ENCODE measurements around the gene CSMD2.

The CSMD2 gene

GRCh38 chr1:33762109-33762830, 402.8 kb downstream of the CSMD2 start:
- no peak for DNase-seq (ENCODE audit: low read depth, low spot score)

DNA sequence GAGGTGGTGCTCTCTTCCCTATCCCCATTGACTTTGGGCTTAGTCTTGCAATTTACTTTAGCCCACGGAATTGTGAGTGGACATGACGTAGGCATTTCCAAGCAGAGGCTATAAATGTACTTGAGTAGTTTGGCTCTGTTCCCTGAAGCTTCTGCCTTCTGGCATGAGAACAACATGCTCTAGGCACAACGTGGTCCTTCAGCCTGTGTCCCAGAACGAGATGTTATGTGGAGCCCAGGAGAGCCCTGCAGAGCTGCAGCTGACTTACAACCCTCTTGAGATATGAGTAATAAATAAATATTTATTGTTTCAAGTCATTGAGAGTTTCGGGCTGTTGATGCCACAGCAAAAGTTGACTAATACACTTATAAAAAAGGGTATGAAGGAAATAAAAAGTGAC, 406.3 kb downstream of the CSMD2 start:
- DNase-seq (ENCODE audit: low read depth, low spot score) = no peak

GRCh38 chr1:33753087-33753856, 411.8 kb downstream of the CSMD2 start:
- no peak for DNase-seq (ENCODE audit: low read depth, low spot score)

DNA sequence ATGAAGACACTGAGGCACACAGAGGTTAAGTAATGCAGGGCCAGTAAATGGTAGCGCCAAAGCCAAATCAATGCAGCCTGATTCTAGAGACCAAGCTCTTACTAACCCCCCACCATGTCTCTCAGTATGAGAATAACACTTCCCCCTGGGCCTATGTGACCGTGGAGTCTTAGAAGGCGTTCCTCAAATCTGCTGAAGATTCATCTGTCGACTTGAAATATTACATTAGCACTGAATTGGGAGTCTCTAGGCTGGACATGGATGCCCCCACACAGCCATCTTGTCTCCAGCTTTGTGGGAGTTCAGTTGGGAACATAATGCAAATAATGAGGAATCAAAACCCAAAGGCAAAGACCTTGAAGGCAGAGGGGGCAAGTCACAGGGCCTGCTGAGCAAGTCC, 419.1 kb downstream of the CSMD2 start:
- no peak for DNase-seq (ENCODE audit: low read depth, low spot score)

GRCh38 chr1:33743221-33743998, 421.6 kb downstream of the CSMD2 start:
- DNase-seq (ENCODE audit: low read depth, low spot score) = no peak

DNA sequence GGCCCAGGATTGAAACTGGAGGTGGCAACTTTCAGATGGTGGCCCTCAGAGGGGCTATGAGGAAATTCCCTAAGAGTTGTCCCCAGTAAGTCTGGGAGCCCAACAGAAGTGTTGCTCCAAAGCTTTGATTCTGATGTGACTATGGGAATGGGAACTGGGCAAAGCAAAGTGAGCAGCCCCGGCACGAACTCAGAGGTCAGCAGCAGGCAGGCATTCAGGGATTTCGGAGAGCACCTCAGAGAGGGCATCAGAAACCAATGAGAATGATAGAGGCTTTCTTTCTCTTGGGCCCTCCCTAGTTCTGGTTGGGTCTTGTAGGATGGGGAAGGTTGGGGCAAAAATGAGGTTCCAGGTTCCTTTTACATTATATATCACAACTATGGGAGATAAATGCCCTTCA, 422.4 kb downstream of the CSMD2 start:
- no peak for DNase-seq (ENCODE audit: low read depth, low spot score)

DNA sequence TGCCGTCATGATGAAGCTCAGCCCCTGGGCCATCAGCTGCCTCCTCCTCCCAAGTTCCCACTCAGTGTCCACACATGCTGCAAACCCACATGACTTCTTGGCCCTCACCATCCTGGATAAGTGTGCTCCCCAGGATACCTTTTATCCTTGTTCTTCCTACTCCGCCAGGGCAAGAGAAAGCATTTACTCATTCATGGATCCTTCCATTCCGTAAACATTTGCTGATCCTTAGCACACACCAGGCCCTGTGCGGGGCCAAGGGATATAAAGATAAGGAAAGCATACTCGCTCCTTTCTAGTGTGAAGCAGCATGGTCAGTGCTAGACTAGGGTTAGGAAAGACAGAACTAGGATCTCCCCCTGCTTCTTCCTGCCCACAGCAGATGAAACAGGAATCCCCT, 423.3 kb downstream of the CSMD2 start:
- no peak for DNase-seq (ENCODE audit: low read depth, low spot score)

DNA sequence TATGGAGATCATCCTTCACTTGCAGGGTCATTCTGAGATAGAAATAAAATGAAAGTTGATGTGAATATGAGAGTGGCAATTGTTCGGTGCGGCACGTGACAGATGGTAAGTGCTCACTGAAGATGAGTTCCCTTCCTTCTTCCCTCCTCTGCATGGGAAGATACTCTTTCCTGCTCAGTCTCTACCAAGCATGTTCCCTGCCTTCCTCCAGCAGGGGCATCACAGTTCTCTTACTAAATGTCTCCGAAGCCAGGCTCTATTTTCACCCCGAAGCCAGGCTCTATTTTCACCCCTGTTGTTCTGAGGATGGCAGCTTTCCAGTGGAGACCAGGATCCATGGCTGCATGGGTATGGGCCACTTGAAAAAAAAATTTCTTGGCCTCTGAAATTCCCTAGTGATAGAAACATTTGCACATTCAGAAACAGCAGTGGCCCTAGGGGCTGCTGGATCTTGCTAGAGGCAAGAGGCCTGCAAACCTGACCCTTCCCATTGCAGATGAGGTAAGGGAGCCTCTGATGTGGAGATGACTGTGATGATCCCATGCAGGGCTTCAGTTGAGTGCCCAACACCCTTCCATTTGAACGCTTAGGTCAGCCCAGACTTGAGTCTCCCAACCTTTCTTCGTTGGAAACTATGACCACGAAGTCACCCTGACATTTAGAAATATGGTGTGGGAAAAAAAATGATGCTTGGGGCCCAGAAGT, 424.8 kb downstream of the CSMD2 start:
- DNase-seq (ENCODE audit: low read depth, low spot score) = no peak

- no peak for DNase-seq (ENCODE audit: low read depth, low spot score)
Measured at GRCh38 chr1:33738976-33739375, 426.1 kb downstream of the CSMD2 start.

GRCh38 chr1:33738536-33738935, 426.5 kb downstream of the CSMD2 start:
- DNase-seq (ENCODE audit: low read depth, low spot score) = no peak

DNA sequence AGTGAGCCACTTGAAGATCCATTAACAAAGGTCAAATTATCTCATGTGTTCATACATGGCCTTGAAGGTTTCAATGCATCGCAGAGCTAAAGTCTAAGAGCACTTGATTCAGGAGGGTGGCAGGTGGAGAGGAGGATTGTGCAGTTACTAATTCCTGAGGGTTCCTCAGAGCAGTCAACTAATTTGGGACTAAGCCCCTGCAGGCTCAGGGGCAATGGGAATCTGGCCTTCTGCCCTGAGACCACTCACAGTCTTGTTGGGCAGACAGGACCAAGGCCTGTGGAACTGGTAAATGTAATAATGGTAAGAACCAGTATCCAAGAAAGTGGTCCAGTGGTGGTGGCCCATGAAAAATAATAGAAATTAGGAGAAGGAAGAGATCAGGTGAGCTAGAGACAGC, 428.5 kb downstream of the CSMD2 start:
- no peak for DNase-seq (ENCODE audit: low read depth, low spot score)

GRCh38 chr1:33735624-33736023, 429.4 kb downstream of the CSMD2 start:
- no peak for DNase-seq (ENCODE audit: low read depth, low spot score)

DNA sequence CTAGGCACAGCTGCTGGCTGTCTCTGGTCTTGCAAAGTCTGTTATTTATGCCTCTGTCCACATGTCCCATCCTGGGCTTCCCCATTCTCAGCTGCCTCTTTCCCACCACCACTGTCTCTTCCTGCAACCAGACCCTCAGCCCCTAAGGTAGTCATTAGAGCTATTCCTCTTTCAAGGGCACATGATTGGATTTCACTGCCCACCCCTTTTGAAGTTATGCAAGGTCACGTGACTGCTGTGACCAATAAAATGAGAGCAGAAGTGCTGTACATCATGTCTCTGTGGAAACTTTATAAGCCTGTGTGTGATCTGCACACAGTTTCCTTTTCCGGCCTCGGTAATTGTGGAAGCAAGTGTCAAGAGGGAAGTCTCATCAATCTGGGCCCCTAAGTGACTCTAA, 437.7 kb downstream of the CSMD2 start:
- no peak for DNase-seq (ENCODE audit: low read depth, low spot score)

DNA sequence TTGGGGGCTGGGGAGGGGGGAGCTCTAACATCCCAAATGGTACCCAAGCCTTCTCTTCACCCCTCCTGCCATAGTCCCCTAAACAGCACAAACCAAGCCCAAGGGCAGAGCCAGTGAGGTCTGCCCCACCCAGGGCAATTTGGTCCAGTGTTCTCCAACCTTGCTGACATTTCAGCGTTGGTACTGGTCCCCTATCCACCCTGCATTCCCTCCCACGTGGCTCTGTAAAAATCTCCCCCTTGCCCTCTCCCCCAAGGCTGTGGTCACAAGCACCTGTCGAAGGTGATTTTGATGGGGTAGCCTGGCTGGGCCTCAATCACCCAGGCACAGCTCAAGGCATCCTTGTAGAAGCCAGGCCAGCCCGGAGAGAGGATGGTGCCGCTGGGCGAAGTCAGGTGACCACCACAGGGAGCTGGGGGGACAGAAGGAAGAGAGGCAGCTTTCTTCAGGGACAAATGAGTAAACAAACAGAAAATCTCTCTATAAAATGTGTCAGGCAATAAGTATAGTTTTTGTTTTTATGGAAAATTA, 438.7 kb downstream of the CSMD2 start:
- no peak for DNase-seq (ENCODE audit: low read depth, low spot score)

DNA sequence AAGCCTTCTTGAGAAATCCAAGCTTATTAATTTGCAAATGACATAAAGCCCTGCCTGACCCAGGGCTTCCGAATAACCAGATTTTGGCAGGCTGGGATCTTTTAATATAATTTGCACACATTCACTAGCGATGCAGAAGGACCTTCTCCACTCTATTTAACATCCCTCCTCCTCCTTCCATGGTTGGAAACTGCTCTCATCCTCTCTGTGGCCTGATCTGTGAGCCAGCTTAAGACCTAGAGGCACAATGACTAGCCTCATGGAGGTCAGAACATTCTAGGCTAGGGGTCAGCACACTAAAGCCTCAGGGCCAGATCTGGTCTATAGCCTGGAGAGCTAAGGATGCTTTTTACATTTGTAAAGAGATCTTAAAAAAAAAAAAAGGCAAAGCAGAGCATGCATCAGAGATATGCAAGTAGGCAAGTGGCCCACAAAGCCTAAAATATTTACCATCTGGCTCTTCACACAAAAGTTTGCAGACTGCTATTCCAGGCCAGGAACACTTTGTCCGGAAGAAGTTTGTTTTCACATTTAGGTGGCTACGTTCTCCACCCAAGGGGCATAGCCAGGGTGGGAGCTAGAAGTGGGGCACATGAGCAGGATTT, 439.4 kb downstream of the CSMD2 start:
- no peak for DNase-seq (ENCODE audit: low read depth, low spot score)

DNA sequence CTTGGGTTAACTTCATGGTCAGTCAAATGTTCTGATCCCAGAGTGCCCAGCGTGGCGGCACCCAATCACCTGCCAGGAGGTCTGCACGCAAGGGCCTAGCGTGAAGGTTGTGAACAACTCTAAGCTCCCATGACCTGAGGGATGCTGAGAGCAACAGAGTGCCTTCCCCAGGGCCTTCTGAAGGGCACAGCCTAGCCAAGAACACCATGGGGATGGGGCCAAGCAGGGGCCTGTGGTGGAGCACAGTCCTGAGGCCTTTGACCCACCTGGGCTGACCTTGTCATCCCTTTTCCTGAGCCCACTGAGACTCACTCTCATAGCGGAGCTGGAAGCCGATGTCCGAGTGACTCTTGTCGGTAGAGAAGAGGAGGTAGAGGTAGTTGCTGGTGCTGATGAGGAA, 440.0 kb downstream of the CSMD2 start:
- DNase-seq (ENCODE audit: low read depth, low spot score) = no peak

DNA sequence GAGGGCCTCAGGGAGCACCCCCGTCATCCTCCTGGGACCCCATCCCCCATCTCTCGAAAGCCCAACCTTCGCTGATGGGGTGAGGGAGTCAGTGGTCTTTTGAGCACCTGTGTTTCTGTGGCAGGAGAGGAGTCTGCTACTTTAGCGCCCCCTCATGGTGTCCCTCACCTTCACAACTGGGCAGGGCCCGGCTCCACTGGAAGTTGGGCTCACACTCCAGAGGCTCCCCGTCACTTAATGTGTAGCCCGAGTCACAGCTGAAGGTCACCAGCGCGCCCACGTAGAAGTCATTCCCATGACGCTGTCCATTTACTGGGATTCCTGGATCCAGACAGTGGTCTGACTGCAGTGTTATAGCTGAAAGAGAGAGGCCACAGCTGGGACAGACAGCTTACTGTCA, 440.7 kb downstream of the CSMD2 start:
- DNase-seq (ENCODE audit: low read depth, low spot score) = no peak

DNA sequence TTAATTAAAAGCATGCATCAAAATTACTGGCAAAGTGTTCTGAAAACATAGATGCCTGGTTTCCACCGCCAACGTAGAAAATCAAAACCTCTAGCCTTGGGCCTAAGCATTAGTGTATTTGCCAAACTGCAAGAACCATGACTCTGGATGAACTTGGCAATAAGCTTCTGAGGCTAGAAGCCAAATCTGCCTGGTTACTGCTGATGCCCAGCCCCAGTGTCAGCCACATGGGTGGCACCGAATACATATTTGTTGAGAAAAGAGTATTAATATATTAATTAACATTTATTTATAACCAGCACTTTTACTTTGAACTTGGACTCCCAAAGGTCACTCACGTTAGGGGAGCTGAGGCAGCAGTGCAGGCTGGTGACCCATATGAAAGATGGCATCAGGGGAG, 441.8 kb downstream of the CSMD2 start:
- no peak for DNase-seq (ENCODE audit: low read depth, low spot score)

DNA sequence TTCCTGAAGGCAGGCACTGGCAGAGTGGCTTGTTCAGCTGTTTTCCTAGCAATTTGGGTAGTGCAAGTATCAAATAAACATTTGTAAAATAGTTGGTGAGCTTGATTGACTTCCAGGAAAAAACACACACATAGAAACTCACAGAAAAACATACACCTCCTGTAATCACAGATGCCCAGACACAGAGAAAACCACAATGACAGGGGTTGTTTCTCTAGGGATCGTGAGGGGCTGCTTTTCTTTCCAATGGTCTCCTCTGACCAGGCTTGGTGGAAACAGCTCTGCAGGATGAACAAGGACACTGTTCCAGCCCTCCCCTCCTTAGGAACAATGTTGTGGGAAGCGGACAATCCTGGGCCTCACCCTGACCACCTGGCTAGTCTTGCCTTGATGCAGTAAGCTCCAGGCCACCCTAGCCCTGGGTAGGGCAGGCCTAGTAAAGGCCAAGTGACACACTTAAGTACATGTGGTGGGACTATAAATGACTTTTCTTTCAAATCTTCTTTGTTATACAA, 443.7 kb downstream of the CSMD2 start:
- DNase-seq (ENCODE audit: low read depth, low spot score) = no peak

DNA sequence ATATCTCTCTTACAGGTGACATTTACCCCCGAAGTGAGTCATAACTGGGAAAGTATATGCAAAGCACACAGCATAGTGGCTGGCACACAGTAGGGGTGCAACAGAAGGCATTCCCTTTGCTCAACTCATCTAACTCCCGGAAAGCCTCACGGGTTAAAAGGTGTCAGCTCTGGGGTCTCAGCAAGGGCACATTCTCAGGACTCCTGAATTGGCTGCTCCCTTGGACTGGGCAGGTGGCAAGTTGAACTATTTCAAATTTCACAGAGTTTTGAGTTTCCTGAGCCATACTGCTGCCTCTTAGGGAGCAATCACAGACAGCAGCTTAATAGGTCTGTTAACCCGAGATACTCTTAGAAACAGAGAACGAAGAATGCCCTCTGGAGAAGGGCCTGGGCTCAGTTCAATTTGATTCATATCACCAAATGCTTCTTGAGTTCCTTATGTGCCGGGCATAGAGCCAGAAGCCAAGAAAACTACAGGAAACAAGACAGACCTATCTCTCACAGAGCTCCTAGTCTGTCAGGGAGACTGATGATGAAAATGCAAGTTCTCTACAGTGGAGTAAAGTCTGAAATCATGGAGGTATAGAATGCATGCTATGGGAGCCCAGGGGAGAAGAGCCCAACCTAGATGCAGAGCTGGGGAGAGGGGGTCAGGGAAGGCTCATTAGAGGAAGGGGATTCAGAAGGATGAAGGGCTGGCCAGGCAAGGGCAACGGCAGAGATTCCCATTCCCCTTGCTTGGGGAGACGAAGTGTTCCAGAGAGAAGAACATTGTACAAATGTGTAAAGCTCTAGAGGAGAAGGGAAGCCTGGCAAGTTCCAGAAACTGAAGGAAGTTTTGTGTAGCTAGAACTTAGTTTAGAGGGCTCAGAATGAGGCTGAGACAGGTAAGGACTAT, 445.0 kb downstream of the CSMD2 start:
- DNase-seq (ENCODE audit: low read depth, low spot score) = no peak
